Measurements from ENCODE around the gene PPP2R2B.

PPP2R2B gene

DNA sequence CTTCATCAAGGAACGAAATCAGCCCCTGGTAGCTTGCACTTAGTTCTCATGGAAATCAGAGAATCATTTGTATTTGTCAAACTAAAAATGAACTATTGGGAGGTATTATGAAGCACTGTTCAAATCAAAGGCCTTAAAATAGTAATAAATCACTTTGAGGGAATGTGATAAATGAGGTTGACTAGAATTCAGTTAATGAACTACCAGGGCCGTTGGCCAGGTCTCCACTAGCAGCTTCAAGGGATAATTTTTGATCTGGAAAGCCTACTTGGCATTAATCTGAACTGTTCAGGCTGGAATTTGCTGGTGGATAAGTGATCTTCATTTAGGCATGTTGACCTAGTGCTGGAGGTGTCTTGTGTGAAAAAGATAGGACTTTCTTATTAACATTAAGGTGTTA lies 286.2 kb downstream of the PPP2R2B start:
- Histone ChIP-seq H2AFZ (no peak overlapping the region), H3K36me3 (ENCODE audit: control insufficient read depth, insufficient read depth, low read length) (no peaks in the 10 kb centered on the region), H3K79me2 (no peaks in the 10 kb centered on the region), H3K27ac (no peak overlapping the region), H3K9ac (no peak overlapping the region), H3K4me3 (ENCODE audit: low read depth, low read length) (no peak overlapping the region), H3K4me1 (no peaks in the 10 kb centered on the region), H3K4me2 (ENCODE audit: low read length) (no peak overlapping the region), H3K9me3 (ENCODE audit: control insufficient read depth, low read length) (no peaks in the 10 kb centered on the region), H3K27me3 (ENCODE audit: control insufficient read depth, insufficient read depth, low read length) (no peaks in the 10 kb centered on the region)
- TF ChIP-seq, protein P1, sequence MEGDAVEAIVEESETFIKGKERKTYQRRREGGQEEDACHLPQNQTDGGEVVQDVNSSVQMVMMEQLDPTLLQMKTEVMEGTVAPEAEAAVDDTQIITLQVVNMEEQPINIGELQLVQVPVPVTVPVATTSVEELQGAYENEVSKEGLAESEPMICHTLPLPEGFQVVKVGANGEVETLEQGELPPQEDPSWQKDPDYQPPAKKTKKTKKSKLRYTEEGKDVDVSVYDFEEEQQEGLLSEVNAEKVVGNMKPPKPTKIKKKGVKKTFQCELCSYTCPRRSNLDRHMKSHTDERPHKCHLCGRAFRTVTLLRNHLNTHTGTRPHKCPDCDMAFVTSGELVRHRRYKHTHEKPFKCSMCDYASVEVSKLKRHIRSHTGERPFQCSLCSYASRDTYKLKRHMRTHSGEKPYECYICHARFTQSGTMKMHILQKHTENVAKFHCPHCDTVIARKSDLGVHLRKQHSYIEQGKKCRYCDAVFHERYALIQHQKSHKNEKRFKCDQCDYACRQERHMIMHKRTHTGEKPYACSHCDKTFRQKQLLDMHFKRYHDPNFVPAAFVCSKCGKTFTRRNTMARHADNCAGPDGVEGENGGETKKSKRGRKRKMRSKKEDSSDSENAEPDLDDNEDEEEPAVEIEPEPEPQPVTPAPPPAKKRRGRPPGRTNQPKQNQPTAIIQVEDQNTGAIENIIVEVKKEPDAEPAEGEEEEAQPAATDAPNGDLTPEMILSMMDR (IDR thresholded peaks at IDR 0.05) = no peak

DNA sequence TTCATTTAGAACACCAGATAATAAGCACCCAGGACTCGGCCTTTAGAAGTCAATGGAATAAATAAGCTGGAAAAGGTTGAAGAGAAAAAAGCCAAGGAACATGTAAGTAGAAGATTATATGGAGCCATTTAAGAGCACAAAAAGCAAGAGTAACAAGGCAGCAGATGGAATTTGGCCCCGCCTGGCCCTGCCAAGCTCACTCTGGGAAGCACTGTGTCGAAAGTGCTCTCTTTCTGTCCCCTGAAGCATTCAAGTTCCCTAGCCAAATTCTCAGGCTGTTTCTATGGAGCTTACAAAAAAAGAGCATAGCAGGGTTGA lies 289.6 kb downstream of the PPP2R2B start:
- Histone ChIP-seq H2AFZ (no peak overlapping the region), H3K79me2 (no peaks in the 10 kb centered on the region), H3K27me3 (ENCODE audit: control insufficient read depth, insufficient read depth, low read length) (no peaks in the 10 kb centered on the region), H3K4me2 (ENCODE audit: low read length) (no peak overlapping the region), H3K9ac (no peak overlapping the region), H3K4me1 (no peaks in the 10 kb centered on the region), H3K36me3 (ENCODE audit: control insufficient read depth, insufficient read depth, low read length) (no peaks in the 10 kb centered on the region), H3K4me3 (ENCODE audit: low read depth, low read length) (no peak overlapping the region), H3K9me3 (ENCODE audit: control insufficient read depth, low read length) (no peaks in the 10 kb centered on the region), H3K27ac (no peak overlapping the region)
- TF ChIP-seq, protein P1 (IDR thresholded peaks at IDR 0.05) = no peak

DNA sequence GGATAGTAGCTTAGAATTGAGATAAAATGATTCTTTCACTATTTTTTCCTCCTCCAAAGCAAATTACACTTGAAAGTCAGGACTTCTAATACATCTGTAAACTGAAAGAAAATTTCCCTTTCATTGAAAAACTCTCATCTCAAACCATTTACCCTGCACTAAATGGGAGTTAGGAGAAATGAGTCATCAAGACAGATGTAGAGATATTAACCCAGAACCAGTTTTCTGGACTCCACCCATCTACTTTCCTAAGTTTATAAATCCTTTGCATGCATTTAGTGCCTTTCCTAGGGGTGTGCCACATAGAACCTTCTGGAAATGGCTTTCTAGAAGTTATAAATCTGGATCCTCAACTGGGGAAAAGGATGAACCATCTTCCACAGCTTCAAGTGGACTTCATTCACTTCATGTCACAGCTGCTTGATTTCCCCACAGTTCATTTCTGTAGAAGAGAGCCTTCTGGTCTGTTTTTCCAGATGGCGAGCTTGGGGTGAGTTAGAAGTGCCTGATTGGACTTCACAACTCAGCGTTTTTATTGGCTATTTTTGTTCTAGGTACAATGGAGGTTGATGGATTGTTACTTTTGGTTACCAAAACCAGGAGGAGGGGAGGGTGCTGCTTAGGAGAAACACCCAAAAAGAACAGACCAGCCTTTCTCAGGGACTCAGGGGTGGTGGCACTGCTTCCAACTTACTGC lies 290.1 kb downstream of the PPP2R2B start:
- no peak overlapping the region for H3K4me3 ChIP-seq (ENCODE audit: low read depth, low read length)
- TF ChIP-seq, protein P1 (IDR thresholded peaks at IDR 0.05) = no peak
- no peaks in the 10 kb centered on the region for H3K9me3 ChIP-seq (ENCODE audit: control insufficient read depth, low read length)
- H3K4me2 ChIP-seq (ENCODE audit: low read length) = no peak overlapping the region
- H3K36me3 ChIP-seq (ENCODE audit: control insufficient read depth, insufficient read depth, low read length) = no peaks in the 10 kb centered on the region
- H3K79me2 ChIP-seq = no peaks in the 10 kb centered on the region
- H3K27ac ChIP-seq = no peak overlapping the region
- no peaks in the 10 kb centered on the region for H3K4me1 ChIP-seq
- H3K9ac ChIP-seq = no peak overlapping the region
- no peaks in the 10 kb centered on the region for H3K27me3 ChIP-seq (ENCODE audit: control insufficient read depth, insufficient read depth, low read length)
- H2AFZ ChIP-seq = no peak overlapping the region

DNA sequence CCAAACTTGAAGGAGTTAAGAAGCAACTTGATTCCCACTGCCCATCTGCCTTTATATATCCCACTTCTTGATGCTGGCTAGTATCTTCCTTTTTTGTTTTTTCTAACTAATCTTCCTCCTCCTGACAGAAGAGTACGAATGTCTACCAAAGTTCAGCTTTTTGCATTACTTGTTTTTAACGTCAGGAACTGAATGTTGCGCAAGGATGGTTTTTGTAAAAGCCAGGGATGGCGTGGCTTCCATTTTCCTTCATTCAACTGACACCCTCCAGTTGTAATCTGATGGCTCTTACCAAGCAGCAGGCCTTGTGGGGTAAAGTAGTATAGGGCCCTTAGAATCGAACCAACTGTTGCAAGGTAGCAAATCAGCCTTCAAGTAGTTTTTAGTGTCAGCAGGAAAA lies 291.8 kb downstream of the PPP2R2B start:
- H3K79me2 ChIP-seq = no peaks in the 10 kb centered on the region
- no peaks in the 10 kb centered on the region for H3K27me3 ChIP-seq (ENCODE audit: control insufficient read depth, insufficient read depth, low read length)
- H3K4me2 ChIP-seq (ENCODE audit: low read length) = no peak overlapping the region
- H3K4me1 ChIP-seq = no peaks in the 10 kb centered on the region
- no peak overlapping the region for H3K4me3 ChIP-seq (ENCODE audit: low read depth, low read length)
- no peak overlapping the region for H3K27ac ChIP-seq
- H2AFZ ChIP-seq = no peak overlapping the region
- no peaks in the 10 kb centered on the region for H3K36me3 ChIP-seq (ENCODE audit: control insufficient read depth, insufficient read depth, low read length)
- TF ChIP-seq, protein P1 (IDR thresholded peaks at IDR 0.05) = no peak
- no peak overlapping the region for H3K9ac ChIP-seq
- no peaks in the 10 kb centered on the region for H3K9me3 ChIP-seq (ENCODE audit: control insufficient read depth, low read length)

DNA sequence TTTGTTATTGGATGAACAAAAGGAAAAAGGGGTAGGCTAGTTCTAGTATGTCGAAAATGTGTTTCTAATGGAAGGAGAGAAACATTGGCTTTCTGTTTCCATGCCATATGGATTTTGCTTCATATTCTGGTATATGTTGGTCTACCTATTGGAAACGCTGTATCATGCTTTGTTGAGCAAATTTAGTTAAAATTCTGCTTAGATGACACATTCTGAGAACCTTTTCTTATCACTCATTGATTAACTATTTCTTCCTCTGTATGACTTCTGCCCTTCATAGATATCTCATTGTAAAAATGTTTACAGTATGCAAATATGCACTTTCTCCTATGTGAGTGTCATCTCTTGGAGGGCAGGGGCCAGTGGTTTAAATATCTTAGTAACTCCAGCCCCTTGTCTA lies 293.8 kb downstream of the PPP2R2B start:
- TF ChIP-seq, protein P1 (IDR thresholded peaks at IDR 0.05) = no peak
- no peak overlapping the region for H2AFZ ChIP-seq
- H3K79me2 ChIP-seq = no peaks in the 10 kb centered on the region
- no peak overlapping the region for H3K4me3 ChIP-seq (ENCODE audit: low read depth, low read length)
- no peak overlapping the region for H3K9ac ChIP-seq
- H3K27me3 ChIP-seq (ENCODE audit: control insufficient read depth, insufficient read depth, low read length) = no peaks in the 10 kb centered on the region
- no peaks in the 10 kb centered on the region for H3K9me3 ChIP-seq (ENCODE audit: control insufficient read depth, low read length)
- H3K4me1 ChIP-seq = no peaks in the 10 kb centered on the region
- H3K36me3 ChIP-seq (ENCODE audit: control insufficient read depth, insufficient read depth, low read length) = no peaks in the 10 kb centered on the region
- no peak overlapping the region for H3K4me2 ChIP-seq (ENCODE audit: low read length)
- H3K27ac ChIP-seq = no peak overlapping the region

All from parathyroid adenoma (tissue), 2 donors.